Stimulated activated naive CD4-positive, alpha-beta T cell treated with Interleukin-2 at 50 U/mL for 16 hours (primary cell): Measurements from ENCODE around the gene PSD2.

Source experiments
- DNase-seq: peaks from one replicate; lab custom pipeline; 2025; lab: John Stamatoyannopoulos, UW

Gene PSD2

DNA sequence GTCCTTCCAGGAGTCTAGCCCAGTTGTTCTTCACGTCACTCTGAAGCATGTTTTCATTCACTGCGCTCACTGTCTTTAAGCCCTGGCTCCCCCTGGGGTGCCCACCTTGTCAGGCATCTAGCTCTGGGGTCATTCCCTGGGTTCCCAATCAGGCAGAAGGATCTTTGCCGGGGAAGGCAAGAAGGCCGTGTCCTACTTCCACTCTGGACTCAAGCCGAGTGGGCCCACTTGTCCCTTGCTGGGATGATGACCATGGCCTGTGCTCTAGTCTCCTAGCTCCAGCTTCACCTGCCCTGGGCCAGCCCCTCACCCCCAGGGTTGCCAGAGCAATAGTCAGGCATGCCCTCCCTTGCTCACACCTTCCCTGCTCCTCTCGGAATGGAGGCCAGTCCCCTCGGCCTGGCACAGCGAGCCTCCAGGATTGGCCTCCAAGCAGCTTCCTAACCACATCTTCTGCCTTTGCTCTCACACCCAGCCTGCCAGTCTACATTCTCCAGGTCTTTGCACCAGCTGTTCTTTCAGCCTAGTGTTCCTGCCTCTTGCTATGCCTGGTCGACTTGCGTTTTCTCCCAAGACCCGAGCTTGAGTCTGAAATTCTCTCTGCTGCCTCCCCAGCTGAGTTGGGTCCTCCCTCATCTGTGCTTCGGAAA, 32.2 kb upstream of the PSD2 start:
- no peak for DNase-seq

DNA sequence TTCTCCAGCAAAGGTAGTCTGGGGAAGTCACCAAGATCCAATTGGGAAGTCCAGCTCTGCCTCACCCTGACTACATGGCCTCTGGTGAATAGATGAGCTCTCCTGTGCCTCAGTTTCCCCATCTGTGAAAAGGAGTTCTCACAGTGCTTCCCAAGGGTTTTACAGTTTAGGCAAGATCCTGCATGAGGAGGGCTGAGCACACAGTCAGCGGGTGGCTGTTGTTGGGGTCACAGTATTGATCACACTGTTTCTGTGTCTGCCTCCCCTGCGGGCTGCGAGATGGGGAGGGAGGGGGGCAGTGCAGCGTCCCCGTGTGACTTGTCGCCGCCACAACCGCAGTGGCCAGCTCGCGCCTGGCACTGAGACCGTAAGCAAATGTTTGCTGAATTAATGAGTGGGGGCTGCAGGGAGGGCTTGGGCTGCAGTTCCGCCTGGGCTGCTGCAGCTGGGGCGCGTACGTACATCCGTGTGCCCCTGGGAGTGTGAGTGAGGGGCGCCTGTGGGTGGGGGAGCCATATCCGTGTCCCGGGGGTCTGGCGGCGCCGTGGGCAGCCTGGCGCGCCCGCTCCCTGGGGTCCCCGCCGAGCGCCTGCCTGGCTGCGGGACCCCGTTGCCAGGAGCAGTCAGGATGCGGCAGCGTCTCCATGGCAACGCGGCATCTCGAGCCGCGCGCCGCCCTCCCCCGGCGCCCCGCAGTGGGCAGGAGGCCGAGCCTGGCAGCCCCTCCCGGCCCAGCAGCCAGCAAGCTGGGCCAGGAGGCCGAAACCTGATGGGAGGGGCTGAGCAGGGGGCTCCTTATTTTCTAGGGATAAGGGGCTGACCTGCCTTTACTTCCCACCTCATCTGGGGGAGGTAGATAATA, 31.4 kb upstream of the PSD2 start:
- DNase-seq, result no peak

DNA sequence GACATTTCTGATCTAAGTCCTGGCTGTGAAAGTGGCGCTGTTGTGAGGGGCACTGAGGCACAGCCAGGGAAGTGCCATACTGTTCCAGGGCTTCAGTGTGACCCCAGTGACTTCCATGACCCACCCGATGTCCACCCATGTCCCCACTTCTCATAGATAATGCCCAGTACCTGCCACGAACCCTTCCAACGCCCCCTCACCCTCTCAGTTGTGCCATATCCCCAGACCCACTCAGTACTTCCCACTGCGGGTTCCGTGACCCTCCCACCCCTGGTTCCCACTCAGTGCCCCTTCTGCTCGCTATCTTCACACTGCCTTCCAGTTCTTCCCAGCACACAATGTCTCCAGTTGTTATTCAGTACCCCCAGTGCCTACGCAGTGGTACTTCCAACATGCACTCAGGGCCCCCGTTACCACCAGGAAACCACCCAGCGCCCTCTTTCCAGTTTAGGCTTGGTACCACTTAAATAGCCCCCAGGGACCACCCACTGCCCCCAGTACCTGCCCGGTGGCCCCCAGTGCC, 30.7 kb upstream of the PSD2 start:
- DNase-seq, result no peak

DNA sequence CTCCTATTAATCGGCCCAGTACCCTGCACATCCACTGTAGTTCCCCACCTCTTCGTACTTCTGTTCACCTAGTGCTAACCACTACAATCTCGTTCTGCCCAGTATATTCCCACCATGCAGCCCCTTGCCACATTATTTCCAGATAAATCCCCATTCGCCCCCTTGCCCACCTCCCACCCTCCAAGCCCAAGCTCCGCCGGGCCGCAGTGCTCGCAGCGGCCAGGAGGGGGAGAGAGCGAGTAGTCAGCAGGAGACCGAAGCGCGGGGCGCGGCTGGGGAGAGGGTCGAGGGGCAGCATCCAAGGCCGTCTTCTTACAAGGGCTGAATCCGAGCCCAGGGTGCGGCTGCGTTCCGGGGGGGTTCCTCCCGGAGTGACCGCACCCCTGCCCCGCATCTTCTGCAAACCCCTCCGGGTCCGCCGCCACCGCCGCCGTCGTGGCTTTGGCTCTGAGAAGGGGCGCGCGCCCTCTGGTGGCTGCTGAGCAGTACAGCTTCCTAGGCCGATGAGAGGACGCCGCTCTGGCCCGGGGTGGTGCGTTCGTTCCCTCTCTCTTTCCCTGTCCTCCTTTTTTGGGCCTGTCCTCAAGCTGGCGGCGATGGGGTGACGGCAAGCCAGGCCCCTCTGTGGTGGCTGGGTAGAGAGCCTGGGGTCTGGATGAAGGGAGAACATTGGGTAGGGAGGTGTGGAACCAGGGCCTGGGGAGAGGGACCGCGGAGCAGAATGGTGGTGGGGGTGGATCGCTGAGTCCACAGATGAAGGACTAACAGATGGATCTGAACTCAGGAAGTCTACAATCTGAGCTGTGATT, 30.0 kb upstream of the PSD2 start:
- peak; percentile 77 for DNase-seq

GRCh38 chr5:139767960-139768359, 27.6 kb upstream of the PSD2 start:
- DNase-seq, result no peak

GRCh38 chr5:139768807-139769465, 26.7 kb upstream of the PSD2 start:
- DNase-seq, result no peak

DNA sequence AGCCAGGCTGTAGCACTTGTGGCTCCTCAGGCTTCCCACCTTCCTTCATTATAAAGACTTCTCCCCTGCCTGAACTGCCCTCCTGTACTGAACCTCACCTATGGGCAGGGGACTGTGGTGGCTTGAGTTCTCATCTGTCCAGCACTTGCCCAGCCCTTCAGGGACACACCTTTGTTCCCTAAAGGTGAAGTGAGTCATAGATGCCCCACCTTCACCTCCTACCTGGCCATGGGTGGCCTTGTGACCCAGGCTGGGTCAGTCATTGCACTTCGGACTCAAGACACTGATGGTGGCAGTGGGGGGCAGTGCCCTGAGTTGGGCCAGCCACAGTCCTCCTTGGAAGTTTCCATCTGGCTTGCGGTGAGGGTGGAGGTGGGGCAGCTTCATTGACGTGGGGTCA, 26.1 kb upstream of the PSD2 start:
- no peak for DNase-seq

GRCh38 chr5:139770722-139771121, 24.9 kb upstream of the PSD2 start:
- no peak for DNase-seq

- no peak for DNase-seq
These were observed 23.4 kb upstream of the PSD2 start for GRCh38 chr5:139772089-139772791.

GRCh38 chr5:139772927-139773690, 22.5 kb upstream of the PSD2 start:
- no peak for DNase-seq

DNA sequence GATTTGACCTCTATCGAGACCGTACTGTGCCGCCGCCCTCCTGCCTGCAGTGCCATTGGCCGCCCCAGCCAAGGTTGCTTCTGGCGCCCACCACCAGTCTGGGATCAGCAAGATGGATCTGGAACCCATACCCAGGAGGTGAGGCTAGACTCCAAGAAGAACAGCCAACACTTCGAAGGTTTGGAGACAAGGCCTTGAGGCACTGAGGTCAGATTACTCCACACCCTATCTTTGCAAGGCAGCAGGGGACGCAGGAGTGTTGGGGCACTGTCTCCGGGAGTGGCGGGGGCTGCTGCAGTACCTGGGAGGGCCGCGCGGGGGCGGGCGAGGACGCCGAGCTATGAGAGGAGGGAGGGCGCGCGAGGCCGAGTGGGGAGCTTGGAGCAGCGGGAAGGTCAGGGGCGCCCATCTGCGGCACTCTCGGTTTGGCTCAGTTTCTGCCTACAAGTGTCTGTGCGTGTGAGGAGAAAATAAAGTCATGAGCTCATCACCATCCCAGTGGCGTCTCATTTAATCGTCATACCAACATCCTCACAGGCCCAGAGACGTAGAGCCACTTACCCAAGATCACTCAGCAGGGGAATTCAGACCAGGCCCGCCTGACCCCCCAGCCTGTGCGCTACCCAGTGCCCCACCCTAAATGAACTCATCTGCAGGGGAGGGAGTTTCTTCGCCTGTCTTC, 20.5 kb upstream of the PSD2 start:
- DNase-seq, result peak; percentile 71

DNA sequence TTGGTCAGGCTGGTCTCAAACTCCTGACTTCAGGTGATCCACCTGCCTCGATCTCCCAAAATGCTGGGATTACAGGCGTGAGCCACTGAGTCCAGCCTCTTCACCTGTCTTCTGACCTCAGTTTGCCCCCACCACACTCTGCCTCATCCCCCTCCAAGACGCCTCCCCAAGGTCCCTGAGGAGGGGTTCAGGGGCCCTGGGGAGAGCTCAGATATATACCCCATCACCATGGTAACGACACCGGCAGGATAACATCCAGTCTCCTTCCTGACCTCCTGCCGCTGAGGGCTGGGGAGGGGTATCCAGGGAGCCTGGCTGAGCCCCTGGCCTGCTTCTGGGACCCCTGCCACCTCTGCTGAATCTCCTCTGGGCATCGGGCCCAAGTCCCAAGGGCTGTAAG, 19.7 kb upstream of the PSD2 start:
- DNase-seq, result no peak

DNA sequence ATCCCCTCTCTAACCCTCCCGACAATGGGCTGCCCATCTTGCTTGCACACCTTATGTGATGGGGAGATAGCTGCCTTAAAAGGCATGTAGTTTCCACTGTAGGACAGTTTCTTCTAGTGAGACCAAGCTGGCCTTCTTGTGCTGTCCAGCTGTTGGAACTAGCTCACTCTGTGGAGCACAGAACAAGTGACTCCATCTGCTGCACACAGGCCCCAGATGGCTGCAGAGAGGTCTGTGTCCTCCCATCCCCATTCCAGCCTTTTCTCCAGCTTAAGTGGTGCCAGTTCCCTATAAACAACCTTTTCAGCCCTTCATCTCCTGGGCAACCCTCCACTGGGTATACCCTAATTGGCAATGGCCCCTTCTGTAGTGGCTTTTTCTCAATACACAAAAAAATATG, 18.7 kb upstream of the PSD2 start:
- no peak for DNase-seq

DNA sequence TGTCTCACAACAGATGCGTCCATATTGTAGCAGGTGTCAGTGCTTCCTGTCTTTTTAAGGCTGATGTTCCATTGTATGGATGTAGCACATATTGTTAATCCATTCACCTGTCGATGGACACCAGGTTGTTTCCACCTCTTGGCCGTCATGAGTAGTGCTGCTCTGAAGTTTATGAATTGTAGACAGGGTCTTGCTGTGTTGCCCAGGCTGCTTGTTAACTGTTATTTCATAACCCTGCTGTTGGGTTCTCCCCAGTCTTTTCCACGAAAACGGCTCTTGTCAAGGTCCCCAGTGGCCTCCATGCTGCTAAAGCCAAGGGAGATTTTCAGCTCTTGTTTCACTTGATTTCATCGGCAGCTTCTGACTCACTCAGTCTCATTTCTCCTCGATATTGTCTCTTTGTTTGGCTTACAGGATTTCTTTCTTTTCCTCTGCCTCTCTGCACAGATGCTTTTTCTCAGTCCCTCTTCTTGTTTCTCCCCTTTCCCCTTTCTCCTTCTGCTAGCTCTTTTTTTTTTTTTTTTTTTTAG, 12.1 kb upstream of the PSD2 start:
- DNase-seq, result no peak

DNA sequence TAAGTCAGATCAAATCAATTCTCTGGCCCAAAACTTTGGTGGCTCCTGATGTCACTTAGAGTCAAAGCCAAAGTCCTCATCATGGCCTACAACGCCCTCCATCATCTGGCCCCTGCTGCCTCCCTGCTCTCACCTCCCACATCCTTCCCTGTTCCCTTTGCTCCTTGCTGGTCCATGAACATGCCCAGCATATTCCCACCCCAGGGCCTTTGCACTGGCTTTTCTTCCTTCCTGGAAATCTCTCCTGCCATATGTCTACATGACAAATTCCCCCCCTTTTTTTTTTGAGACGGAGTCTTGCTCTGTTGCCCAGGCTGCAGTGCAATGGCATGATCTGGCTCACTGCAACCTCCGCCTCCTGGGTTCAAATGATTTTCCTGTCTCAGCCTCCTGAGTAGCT, 11.1 kb upstream of the PSD2 start:
- DNase-seq, result no peak

- no peak for DNase-seq
These were observed 8.4 kb upstream of the PSD2 start for GRCh38 chr5:139787257-139787567.

DNA sequence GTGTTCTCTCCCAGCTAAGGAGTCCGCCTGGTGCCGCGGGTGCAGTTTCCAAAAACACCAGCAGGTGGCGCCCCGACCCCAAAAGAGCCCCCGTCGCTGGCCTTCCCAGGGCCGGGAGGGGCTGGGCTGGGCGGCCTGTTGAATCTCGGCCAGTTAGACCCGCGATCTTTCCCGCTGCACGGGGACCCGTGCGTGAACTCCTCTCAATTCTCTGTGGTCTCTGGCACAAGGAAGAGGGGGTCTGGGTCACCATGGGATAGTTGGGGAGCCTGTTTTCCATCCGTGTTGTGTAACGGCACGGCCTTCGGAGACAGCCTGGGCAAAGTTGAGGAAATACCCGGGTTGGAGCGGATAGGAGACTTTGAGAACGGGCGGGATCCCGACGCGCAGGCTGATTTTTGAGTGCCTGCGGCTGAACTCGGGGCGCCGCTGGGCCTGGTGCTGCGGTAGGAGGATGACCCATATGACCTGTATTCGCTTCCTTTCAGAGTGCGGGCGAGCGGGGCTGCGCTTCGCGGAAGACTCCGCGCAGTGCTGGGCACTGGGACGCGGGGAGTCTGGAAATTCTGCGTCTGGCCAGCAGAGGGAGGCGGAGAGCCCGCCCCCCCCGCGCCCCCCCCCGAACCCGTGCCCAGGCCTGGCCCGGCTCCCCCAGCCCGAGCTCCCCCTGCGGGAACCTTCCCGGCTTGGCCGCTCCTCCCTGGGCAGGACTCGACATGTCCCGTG, 7.9 kb upstream of the PSD2 start:
- DNase-seq, result peak; percentile 72

DNA sequence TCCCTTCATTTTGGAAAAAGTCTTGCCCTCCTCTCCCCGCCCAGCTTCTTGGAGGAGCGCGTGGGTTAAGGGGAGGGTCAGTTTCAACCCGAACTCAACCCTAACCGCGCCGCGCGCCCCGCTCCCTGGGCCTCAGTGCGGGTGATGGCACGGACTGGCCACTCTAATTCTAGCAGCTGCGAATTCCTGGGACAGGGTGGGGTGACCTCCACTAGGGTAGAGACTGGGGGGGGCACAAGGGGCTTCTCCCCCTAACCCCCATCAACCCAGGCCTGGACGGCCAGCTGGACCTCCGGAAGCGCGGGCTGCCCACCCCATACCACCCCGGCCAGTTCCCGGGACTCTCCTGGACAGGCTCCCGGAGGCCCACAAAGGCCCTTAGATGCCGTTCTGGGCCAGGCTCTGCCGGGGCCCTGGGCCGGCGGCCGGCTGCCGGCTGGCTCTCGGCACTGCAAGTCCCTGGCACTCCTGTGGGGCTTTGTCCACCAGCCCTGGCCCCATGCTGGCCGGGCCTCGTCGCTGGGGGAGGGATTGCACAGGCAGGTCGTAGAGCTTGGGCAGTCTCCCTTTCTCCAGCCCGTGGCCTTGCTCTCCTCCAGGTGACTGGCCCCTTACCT, 7.2 kb upstream of the PSD2 start:
- no peak for DNase-seq
